HepG2 (cell line): ENCODE results near the gene TMEM174.

Experiments
- CAMTA2 ChIP-seq: sonication (generic); formaldehyde crosslinking; IDR thresholded peaks from 2 replicates; pipeline ENCODE4 v1.4.0; 2020; ENCODE audit warnings: mild to moderate bottlenecking, missing genetic modification reagents, borderline replicate concordance
- CTCF ChIP-seq: sonication (generic); formaldehyde crosslinking; IDR thresholded peaks from 2 replicates; pipeline ENCODE4 v1.5.0; 2020; ENCODE audit warnings: mild to moderate bottlenecking, missing genetic modification reagents, moderate library complexity
- EZH2 ChIP-seq: conservative IDR thresholded peaks from 2 replicates; pipeline ENCODE4 v1.6.1; 2012; ENCODE audit warnings: mild to moderate bottlenecking, low read depth, low read length, moderate library complexity
- HMG20B ChIP-seq: conservative IDR thresholded peaks from 2 replicates; pipeline ENCODE4 v1.6.1; 2016; ENCODE audit warnings: missing genetic modification reagents, missing compliant biosample characterization
- MTF1 ChIP-seq: sonication (generic); formaldehyde crosslinking; IDR thresholded peaks from 2 replicates; pipeline ENCODE4 v1.5.0; 2020; ENCODE audit warnings: missing genetic modification reagents
- PLRG1 ChIP-seq: fragments of 450-650 bp; conservative IDR thresholded peaks from 2 replicates; pipeline ENCODE4 v1.6.1; 2016
- POLR2A ChIP-seq, 2 experiments: IDR thresholded peaks; 2 replicates each; pipeline ENCODE4 v1.6.1; 2011; ENCODE audit warnings: low read depth in 2 of 2, low read length in 2 of 2, mild to moderate bottlenecking in 1 of 2, moderate library complexity in 1 of 2; ENCODE audit not compliant: insufficient read depth in 1 of 2
- POLR2AphosphoS5 ChIP-seq: IDR thresholded peaks from 2 replicates; pipeline ENCODE4 v1.6.1; 2012; ENCODE audit warnings: low read depth, low read length
- TCF7L2 ChIP-seq: IDR thresholded peaks from 2 replicates; pipeline ENCODE4 v1.6.1; 2011; ENCODE audit warnings: mild to moderate bottlenecking, low read depth, low read length, moderate library complexity
- USF2 ChIP-seq, 2 experiments: sonication (generic) in 1 of 2; formaldehyde crosslinking in 1 of 2; IDR thresholded peaks; 2 replicates each; pipeline versions ENCODE4 v1.5.1 to v1.6.1; 2011 to 2020; ENCODE audit warnings: borderline replicate concordance in 1 of 2, low read depth in 1 of 2, low read length in 1 of 2, mild to moderate bottlenecking in 1 of 2, missing genetic modification reagents in 1 of 2, moderate library complexity in 1 of 2
- ZNF30 ChIP-seq: sonication (generic); formaldehyde crosslinking; IDR thresholded peaks from 2 replicates; pipeline ENCODE4 v1.5.0; 2020; ENCODE audit warnings: mild to moderate bottlenecking, missing genetic modification reagents
- TF ChIP-seq, protein P1 (sequence below): IDR thresholded peaks from 2 replicates; pipeline ENCODE4 v1.6.1; 2016; ENCODE audit warnings: low read depth, control low read depth

DNA sequence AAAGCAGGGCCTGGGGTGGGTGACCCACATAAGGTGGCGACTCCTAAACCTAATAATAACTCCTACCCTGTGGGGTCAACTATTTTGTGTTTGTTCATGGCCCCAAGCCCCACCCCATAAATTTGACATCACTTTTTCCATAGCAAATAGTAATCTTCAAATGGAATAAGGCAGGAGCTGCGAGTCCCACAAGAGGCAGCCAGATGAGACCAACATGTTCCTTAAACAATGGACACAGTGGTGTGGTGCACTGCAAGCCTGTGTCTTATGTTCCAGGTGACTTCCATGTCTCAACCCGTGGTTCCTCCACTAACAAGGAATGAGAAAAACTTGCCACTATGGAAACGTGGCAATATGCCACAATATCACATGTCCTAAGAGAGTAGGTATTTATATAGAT lies 20.6 kb downstream of the TMEM174 start:
- TF ChIP-seq PLRG1 = no peak
- TF ChIP-seq CTCF (CRISPR knock-in tag) = no peak
- no peak for TF ChIP-seq CAMTA2 (CRISPR knock-in tag)
- no peak for TF ChIP-seq HMG20B (CRISPR knock-in tag)
- TF ChIP-seq POLR2AphosphoS5 = no peak
- TF ChIP-seq POLR2A (IDR thresholded peaks at IDR 0.05; ENCODE audit: insufficient read depth in 1 of 2, low read depth in 2 of 2, low read length in 2 of 2) = no peak
- TF ChIP-seq, protein P1, sequence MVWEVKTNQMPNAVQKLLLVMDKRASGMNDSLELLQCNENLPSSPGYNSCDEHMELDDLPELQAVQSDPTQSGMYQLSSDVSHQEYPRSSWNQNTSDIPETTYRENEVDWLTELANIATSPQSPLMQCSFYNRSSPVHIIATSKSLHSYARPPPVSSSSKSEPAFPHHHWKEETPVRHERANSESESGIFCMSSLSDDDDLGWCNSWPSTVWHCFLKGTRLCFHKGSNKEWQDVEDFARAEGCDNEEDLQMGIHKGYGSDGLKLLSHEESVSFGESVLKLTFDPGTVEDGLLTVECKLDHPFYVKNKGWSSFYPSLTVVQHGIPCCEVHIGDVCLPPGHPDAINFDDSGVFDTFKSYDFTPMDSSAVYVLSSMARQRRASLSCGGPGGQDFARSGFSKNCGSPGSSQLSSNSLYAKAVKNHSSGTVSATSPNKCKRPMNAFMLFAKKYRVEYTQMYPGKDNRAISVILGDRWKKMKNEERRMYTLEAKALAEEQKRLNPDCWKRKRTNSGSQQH (CRISPR knock-in tag) = no peak
- no peak for TF ChIP-seq ZNF30
- no peak for TF ChIP-seq MTF1 (CRISPR knock-in tag)
- no peak for TF ChIP-seq EZH2
- TF ChIP-seq USF2 (IDR thresholded peaks at IDR 0.05; ENCODE audit: low read depth, low read length) = no peak
- TF ChIP-seq USF2 (CRISPR knock-in tag; IDR thresholded peaks at IDR 0.05; ENCODE audit: borderline replicate concordance) = no peak
- TF ChIP-seq TCF7L2 = no peak
